Heart right ventricle (tissue), 16 donors: Measurements from ENCODE around the gene NUP210. TPM values are rescaled to one million over a fixed set of nuclear protein-coding genes. Genes with fewer than 3 reads are reported as not detected.

Source experiments
- ATAC-seq, 8 donors: fragments of 200-7000 bp; cut with Tn5 transposase; one replicate each; pipeline ENCODE4 v1.9.1; 2020; ENCODE audit warnings: mild to moderate bottlenecking in 8 of 8, moderate library complexity in 8 of 8, moderate number of reproducible peaks in 1 of 8
- DNase-seq, 2 donors: peaks; one replicate each; pipeline ENCODE4 v3.0.0-alpha.2; 2020
- H3K27ac ChIP-seq, 10 donors: fragments of 200-600 bp; sonication (generic) in 2 of 10; one replicate each; pipeline versions ENCODE4 v1.5.0 to v1.8.0; 2020 to 2022; ENCODE audit warnings: mild to moderate bottlenecking in 3 of 10
- H3K27me3 ChIP-seq, 7 donors: fragments of 200-600 bp; one replicate each; pipeline ENCODE4 v1.8.0; 2021 to 2022; ENCODE audit warnings: mild to moderate bottlenecking in 2 of 7
- H3K36me3 ChIP-seq, 9 donors: fragments of 200-600 bp; sonication (generic) in 1 of 9; one replicate each; pipeline versions ENCODE4 v1.5.0 to v1.8.0; 2020 to 2022; ENCODE audit warnings: mild to moderate bottlenecking in 2 of 9
- H3K4me1 ChIP-seq, 9 donors: fragments of 200-600 bp; sonication (generic) in 1 of 9; one replicate each; pipeline versions ENCODE4 v1.5.0 to v1.8.0; 2020 to 2022; ENCODE audit warnings: mild to moderate bottlenecking in 4 of 9
- H3K4me3 ChIP-seq, 10 donors: fragments of 200-600 bp; sonication (generic) in 2 of 10; one replicate each; pipeline versions ENCODE4 v1.5.0 to v1.8.0; 2020 to 2022; ENCODE audit warnings: mild to moderate bottlenecking in 7 of 10, moderate library complexity in 2 of 10
- H3K9me3 ChIP-seq, 11 donors: fragments of 200-600 bp in 10 of 11; sonication (generic) in 2 of 11; one replicate each; pipeline versions ENCODE4 v1.5.0 to v1.8.0; 2013 to 2022; ENCODE audit warnings: mild to moderate bottlenecking in 2 of 11, control low read depth in 1 of 11, moderate library complexity in 1 of 11
- WGBS, 2 donors: extraction: QIAGEN DNeasy Blood & Tissue Kit; methylation state at CpG; one replicate each; pipeline ENCODE4 v1.1.7; 2013; ENCODE audit warnings: inconsistent platforms in 1 of 2; 5-methylcytosine and 5-hydroxymethylcytosine counted together
- intact Hi-C, 10 donors: fragments of 100-400 bp; cut with DNase I; formaldehyde crosslinking; loops; one replicate each; pipeline versions ENCODE4 v1.11.1 to v1.14.2; 2022
- polyA plus RNA-seq, 2 donors: library from polyadenylated mRNA; stranded (reverse); fragments of 200-250 nt; gene quantifications; one replicate each; pipeline ENCODE4 v1.2.3, GENCODE V29; 2013
- total RNA-seq, 10 donors: library from RNA; stranded (reverse); fragmentation: NEBNext Ultra II Directional in 3 of 10; extraction: Animal tissue kit (Norgen Biotek cat#: 25700) in 3 of 10; gene quantifications; one replicate each; pipeline versions ENCODE4 v1.2.1 to v1.2.4, GENCODE V29; 2021 to 2023
- TF ChIP-seq, protein P1 (sequence below), 9 donors: fragments of 200-600 bp; sonication (generic) in 2 of 9; IDR thresholded peaks; one replicate each; pipeline versions ENCODE4 v1.5.0 to v1.8.0; 2021 to 2022; ENCODE audit warnings: antibody characterized with exemption in 9 of 9, mild to moderate bottlenecking in 5 of 9, moderate library complexity in 1 of 9
- donor health status: Arrhythmogenic right ventricular cardiomyopathy.
- donor health status: ischemic (EF 13 %, LVEDD 7.1; RV severe dilation, severe dysfunction).
- donor health status: healthy with polysubstance abuse.
- donor health status: DM: no; HTN: yes; CAD: no.
- donor health status: DM: no; HTN: no; CAD: no.
- donor health status: ischemic (EF 25% LVEDD 6.9; RV normal size, moderate dysfunction).
- donor health status: ischemic (EF 25% LVEDD 5.7; RV mildly dilated, moderate dysfunction).
- donor health status: healthy.
- donor health status: DM: yes; HTN: yes; CAD: no.
- donor health status: Ischemic cardiomyopathy.
- donor health status: ischemic (EF 35%, LVEDD 5.7; RV mildly dilated, moderate dysfunction).
- donor health status: nonischemic (EF 11% LVEDD 7.7; RV severe dilation, severe dysfunction).
- donor health status: DM: yes; HTN: yes; CAD: no.
- donor health status: PGD.
- donor health status: ischemic (EF 29% LVEDD 5.4; RV normal size, mild dysfunction).
- donor health status: nonischemic (EF 23%, LVEDD 6.1; RV moderate dilation, normal function).

Gene NUP210
- total and polyA plus RNA-seq, 12 donors = 0.84 to 7.2 (median 2.5) TPM

DNA sequence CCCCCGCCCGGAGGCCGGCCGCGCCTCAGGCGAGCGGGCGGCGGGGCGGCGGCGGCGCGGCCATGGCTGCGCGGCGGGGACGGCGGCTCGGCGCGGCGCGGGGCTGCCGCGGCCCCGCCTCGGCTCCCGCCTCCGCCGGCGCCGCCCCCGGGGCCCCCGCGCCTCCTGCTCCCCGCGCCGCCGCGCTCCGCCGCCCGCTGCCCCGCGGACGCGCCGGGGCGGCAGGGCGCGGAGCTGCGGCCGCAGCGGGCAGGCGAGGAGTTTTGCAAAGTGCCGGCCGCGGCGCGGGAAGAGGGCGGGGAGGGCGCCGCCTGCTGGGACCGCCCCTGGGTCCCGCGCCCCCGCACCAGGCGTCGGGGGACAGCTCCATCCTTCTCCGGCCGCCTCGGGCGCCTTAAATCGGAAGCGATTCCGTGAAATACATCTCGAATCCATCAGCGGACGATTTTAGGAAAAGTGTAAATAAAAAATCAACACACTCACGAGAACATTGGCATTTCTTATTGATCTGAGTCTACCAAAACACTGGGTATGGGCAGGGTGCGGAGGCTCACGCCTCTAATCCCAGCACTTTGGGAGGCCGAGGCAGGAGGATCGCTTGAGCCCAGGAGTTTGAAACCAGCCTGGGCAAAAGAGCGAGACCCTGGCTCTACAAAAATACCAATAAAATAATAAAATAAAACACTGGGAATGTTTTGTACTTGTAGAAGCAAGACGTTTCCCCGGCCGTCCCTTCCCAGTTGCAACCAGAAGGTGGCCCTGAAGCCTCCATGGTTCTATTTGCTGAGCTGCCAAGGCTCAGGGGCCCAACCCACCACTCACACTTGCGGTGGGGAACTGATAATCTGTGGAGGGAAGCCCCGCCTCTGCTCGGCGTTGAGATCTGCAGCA is 136.9 kb downstream of the NUP210 start:
- Histone ChIP-seq H3K4me1 (peaks cover 0 to 29% (median 15%) of the 10 kb centered on the region in 9 donors), H3K36me3 (no peaks in the 10 kb centered on the region), H3K4me3 (peak overlapping the region; percentile 25 to 80 (median 66)), H3K27me3 (peaks cover 9 to 78% (median 51%) of the 10 kb centered on the region in 7 donors), H3K9me3 (peaks cover 0 to 20% (median 0%) of the 10 kb centered on the region in 11 donors), H3K27ac (peak overlapping the region in 5 of 10 donors; percentile 44 to 91 (median 85))
- intact Hi-C loops = loop anchor here in 5 of 10 donors (2.0 to 10.0 kb wide), 5 partner anchors 22 to 191 kb away; no protein-coding TSS in a partner anchor
- peak in 1 of 2 donors; percentile 46 for DNase-seq
- peak in 2 of 8 donors; percentile 28 to 44 for ATAC-seq
- TF ChIP-seq, protein P1, sequence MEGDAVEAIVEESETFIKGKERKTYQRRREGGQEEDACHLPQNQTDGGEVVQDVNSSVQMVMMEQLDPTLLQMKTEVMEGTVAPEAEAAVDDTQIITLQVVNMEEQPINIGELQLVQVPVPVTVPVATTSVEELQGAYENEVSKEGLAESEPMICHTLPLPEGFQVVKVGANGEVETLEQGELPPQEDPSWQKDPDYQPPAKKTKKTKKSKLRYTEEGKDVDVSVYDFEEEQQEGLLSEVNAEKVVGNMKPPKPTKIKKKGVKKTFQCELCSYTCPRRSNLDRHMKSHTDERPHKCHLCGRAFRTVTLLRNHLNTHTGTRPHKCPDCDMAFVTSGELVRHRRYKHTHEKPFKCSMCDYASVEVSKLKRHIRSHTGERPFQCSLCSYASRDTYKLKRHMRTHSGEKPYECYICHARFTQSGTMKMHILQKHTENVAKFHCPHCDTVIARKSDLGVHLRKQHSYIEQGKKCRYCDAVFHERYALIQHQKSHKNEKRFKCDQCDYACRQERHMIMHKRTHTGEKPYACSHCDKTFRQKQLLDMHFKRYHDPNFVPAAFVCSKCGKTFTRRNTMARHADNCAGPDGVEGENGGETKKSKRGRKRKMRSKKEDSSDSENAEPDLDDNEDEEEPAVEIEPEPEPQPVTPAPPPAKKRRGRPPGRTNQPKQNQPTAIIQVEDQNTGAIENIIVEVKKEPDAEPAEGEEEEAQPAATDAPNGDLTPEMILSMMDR (IDR thresholded peaks at IDR 0.05) = peak in 8 of 9 donors; percentile 11 to 55 (median 34)
- 5 to 8% methylated on average over 40 to 92 of the region's 93 CpGs for WGBS, 2 donors

DNA sequence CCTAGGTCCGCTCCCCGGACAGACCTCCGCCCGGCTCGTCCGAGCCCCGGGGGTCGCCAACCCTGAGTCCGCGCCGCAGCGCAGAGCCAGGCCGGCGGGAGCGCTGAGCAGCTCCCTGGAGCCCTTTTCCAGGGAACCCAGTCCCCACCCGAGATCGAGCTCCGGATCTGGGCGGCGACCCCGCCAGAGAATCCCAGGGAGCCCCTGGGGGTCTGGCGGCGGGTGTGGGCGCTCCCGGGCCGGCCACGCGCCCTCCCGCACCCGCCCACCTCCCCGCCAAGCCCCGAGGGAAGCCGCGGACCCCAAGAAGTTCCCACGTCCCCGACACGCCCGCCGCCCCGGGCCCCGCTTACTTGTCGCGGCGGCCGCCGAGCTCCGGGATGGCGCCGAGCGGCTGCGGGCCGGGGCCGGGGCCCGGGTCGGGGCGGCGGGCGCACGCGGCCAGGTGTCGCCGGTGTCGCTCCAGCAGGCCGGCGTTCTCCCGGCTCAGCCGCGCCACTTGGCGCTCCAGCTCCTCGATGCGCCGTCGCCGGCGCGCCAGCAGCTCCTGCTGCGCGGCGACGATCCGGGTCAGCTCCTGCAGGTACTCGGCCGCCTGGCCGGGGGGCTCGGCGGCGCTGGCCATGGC is 137.7 kb downstream of the NUP210 start:
- no peak for DNase-seq
- H3K9me3 ChIP-seq = peaks cover 0 to 20% (median 0%) of the 10 kb centered on the region in 11 donors
- TF ChIP-seq, protein P1 (IDR thresholded peaks at IDR 0.05) = no peak
- intact Hi-C loops = loop anchor here in 5 of 10 donors (2.0 to 10.0 kb wide), 5 partner anchors 22 to 190 kb away; no protein-coding TSS in a partner anchor
- H3K4me3 ChIP-seq = peak overlapping the region; percentile 54 to 80 (median 66)
- ATAC-seq = no peak
- peaks cover 0 to 36% (median 20%) of the 10 kb centered on the region in 9 donors for H3K4me1 ChIP-seq
- H3K36me3 ChIP-seq = no peaks in the 10 kb centered on the region
- 1 to 2% methylated on average over 50 to 87 of the region's 87 CpGs for WGBS, 2 donors
- H3K27me3 ChIP-seq = peaks cover 9 to 77% (median 51%) of the 10 kb centered on the region in 7 donors
- H3K27ac ChIP-seq = peak overlapping the region; percentile 71 to 91 (median 81)

DNA sequence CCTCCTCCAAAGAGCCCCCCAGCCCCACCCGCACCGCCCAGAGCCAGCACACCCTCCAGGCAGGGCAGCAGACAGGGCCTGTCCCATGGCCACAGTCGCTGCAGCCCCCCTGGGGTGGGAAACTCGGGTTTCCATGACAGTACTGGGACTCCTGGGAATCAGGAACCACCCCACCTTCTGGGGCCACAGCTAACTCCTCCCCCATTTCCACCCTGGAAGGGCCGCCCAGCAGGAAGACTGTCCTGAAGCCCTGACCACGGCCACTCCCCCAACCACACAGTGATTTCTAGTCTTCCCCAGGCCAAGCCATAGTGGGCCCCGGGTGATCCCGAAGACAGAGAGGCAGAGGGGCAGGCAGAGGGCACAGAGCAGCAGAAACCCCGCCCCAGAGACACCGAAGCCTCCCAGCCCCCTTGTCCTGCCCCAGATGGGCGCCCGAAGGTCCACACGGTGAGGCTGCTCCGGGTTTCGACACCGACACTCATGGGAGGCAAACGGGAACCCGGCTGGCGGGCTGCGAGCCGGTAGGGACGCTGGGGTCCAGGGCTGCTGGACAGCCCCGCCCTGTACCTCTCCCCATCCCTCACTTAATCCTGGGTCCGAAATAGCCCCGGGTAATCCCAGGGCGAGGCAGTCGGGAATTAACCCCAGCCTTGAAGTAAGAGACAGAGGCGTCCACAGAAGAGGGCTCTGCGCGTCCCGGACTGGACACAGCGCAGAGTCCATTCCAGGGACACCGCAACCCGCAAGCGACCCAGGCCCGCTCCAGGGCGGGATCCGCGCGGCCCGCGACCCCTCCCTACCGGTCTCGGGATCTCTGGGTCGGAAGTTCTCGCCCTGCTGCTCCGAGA is 138.4 kb downstream of the NUP210 start:
- DNase-seq (peak; percentile 56 to 75), ATAC-seq (peak; percentile 71 to 85 (median 80))
- peaks cover 0 to 41% (median 21%) of the 10 kb centered on the region in 9 donors for H3K4me1 ChIP-seq
- H3K27ac ChIP-seq = peak overlapping the region; percentile 71 to 91 (median 81)
- peaks cover 9 to 69% (median 49%) of the 10 kb centered on the region in 7 donors for H3K27me3 ChIP-seq
- intact Hi-C loops = loop anchor here in 5 of 10 donors (2.0 to 10.0 kb wide), 5 partner anchors 21 to 189 kb away; no protein-coding TSS in a partner anchor
- H3K36me3 ChIP-seq = no peaks in the 10 kb centered on the region
- TF ChIP-seq, protein P1 (IDR thresholded peaks at IDR 0.05) = no peak
- peaks cover 0 to 14% (median 0%) of the 10 kb centered on the region in 11 donors for H3K9me3 ChIP-seq
- peak overlapping the region; percentile 54 to 80 (median 66) for H3K4me3 ChIP-seq
- 6 to 8% methylated on average over 47 of the region's 47 CpGs for WGBS, 2 donors
